Parathyroid adenoma (tissue), 2 donors: ENCODE measurements around the gene ELMOD3.

ENCODE experiments used
- H2AFZ ChIP-seq: fragments of 300-600 bp; sonication (generic); one replicate; pipeline ENCODE4 v1.7.0; 2017; ENCODE audit warnings: antibody characterized with exemption, mild to moderate bottlenecking
- H3K27ac ChIP-seq: fragments of 300-600 bp; sonication (generic); one replicate; pipeline ENCODE4 v1.7.0; 2017
- H3K27me3 ChIP-seq: fragments of 300-600 bp; sonication (generic); one replicate; pipeline ENCODE4 v1.7.0; 2017; ENCODE audit warnings: low read length; ENCODE audit not compliant: control insufficient read depth, insufficient read depth
- H3K36me3 ChIP-seq: fragments of 300-600 bp; sonication (generic); one replicate; pipeline ENCODE4 v1.7.0; 2017; ENCODE audit warnings: low read length; ENCODE audit not compliant: control insufficient read depth, insufficient read depth
- H3K4me1 ChIP-seq: fragments of 300-600 bp; sonication (generic); one replicate; pipeline ENCODE4 v1.7.0; 2017; ENCODE audit warnings: control low read depth
- H3K4me2 ChIP-seq: fragments of 300-600 bp; sonication (generic); one replicate; pipeline ENCODE4 v1.7.0; 2017; ENCODE audit warnings: low read length
- H3K4me3 ChIP-seq: fragments of 300-600 bp; sonication (generic); one replicate; pipeline ENCODE4 v1.7.0; 2017; ENCODE audit warnings: low read depth, low read length
- H3K79me2 ChIP-seq: fragments of 300-600 bp; sonication (generic); one replicate; pipeline ENCODE4 v1.7.0; 2017; ENCODE audit warnings: control low read depth
- H3K9ac ChIP-seq: fragments of 300-600 bp; sonication (generic); one replicate; pipeline ENCODE4 v1.7.0; 2017; ENCODE audit warnings: mild to moderate bottlenecking
- H3K9me3 ChIP-seq: fragments of 300-600 bp; sonication (generic); one replicate; pipeline ENCODE4 v1.7.0; 2017; ENCODE audit warnings: low read length; ENCODE audit not compliant: control insufficient read depth
- TF ChIP-seq, protein P1 (sequence below): fragments of 300-600 bp; sonication (generic); IDR thresholded peaks from one replicate; pipeline ENCODE4 v1.7.0; 2017; ENCODE audit warnings: antibody characterized with exemption, mild to moderate bottlenecking
- donor health status: primary hyperparathyroidism.

ELMOD3 gene

GRCh38 chr2:85383850-85384249, 29.3 kb downstream of the ELMOD3 start:
- no peaks in the 10 kb centered on the region for H3K79me2 ChIP-seq
- H3K4me2 ChIP-seq, result no peak overlapping the region
- no peak overlapping the region for H2AFZ ChIP-seq
- no peaks in the 10 kb centered on the region for H3K9me3 ChIP-seq
- H3K27ac ChIP-seq, result peak overlapping the region; percentile 26
- TF ChIP-seq, protein P1, sequence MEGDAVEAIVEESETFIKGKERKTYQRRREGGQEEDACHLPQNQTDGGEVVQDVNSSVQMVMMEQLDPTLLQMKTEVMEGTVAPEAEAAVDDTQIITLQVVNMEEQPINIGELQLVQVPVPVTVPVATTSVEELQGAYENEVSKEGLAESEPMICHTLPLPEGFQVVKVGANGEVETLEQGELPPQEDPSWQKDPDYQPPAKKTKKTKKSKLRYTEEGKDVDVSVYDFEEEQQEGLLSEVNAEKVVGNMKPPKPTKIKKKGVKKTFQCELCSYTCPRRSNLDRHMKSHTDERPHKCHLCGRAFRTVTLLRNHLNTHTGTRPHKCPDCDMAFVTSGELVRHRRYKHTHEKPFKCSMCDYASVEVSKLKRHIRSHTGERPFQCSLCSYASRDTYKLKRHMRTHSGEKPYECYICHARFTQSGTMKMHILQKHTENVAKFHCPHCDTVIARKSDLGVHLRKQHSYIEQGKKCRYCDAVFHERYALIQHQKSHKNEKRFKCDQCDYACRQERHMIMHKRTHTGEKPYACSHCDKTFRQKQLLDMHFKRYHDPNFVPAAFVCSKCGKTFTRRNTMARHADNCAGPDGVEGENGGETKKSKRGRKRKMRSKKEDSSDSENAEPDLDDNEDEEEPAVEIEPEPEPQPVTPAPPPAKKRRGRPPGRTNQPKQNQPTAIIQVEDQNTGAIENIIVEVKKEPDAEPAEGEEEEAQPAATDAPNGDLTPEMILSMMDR, result no peak
- no peaks in the 10 kb centered on the region for H3K36me3 ChIP-seq
- H3K9ac ChIP-seq, result no peak overlapping the region
- no peaks in the 10 kb centered on the region for H3K27me3 ChIP-seq
- H3K4me3 ChIP-seq, result no peak overlapping the region
- peaks cover 20% of the 10 kb centered on the region for H3K4me1 ChIP-seq

GRCh38 chr2:85385746-85386145, 31.2 kb downstream of the ELMOD3 start:
- Histone ChIP-seq H3K4me1 (peaks cover 20% of the 10 kb centered on the region), H3K4me2 (no peak overlapping the region), H2AFZ (no peak overlapping the region), H3K27me3 (no peaks in the 10 kb centered on the region), H3K9ac (no peak overlapping the region), H3K27ac (peak overlapping the region; percentile 64), H3K36me3 (no peaks in the 10 kb centered on the region), H3K79me2 (no peaks in the 10 kb centered on the region), H3K9me3 (no peaks in the 10 kb centered on the region), H3K4me3 (no peak overlapping the region)
- TF ChIP-seq, protein P1, result no peak

DNA sequence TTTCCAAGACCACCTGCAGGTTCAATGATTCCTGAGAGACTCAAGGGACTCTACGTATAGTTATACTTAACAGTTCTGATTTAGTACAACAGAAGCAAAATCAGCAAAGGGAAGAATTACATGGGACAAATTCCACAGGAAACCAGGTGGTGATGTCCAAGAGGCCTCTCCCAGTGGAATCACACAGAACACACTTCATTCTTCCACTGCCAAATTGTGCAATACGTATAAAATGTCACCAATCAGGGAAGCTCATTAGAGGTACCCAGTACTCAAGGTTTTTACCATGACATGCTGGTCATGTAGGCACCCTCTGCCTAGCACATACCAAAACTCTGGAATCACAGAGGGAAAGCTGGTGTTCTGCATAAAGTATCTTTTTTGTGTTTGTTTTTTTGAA, 33.2 kb downstream of the ELMOD3 start:
- no peak overlapping the region for H3K27ac ChIP-seq
- H3K9me3 ChIP-seq, result no peaks in the 10 kb centered on the region
- no peak overlapping the region for H2AFZ ChIP-seq
- H3K27me3 ChIP-seq, result no peaks in the 10 kb centered on the region
- H3K36me3 ChIP-seq, result no peaks in the 10 kb centered on the region
- no peak overlapping the region for H3K4me3 ChIP-seq
- H3K4me1 ChIP-seq, result peaks cover 31% of the 10 kb centered on the region
- H3K9ac ChIP-seq, result no peak overlapping the region
- TF ChIP-seq, protein P1, result no peak
- peaks cover 3% of the 10 kb centered on the region for H3K79me2 ChIP-seq
- H3K4me2 ChIP-seq, result no peak overlapping the region

DNA sequence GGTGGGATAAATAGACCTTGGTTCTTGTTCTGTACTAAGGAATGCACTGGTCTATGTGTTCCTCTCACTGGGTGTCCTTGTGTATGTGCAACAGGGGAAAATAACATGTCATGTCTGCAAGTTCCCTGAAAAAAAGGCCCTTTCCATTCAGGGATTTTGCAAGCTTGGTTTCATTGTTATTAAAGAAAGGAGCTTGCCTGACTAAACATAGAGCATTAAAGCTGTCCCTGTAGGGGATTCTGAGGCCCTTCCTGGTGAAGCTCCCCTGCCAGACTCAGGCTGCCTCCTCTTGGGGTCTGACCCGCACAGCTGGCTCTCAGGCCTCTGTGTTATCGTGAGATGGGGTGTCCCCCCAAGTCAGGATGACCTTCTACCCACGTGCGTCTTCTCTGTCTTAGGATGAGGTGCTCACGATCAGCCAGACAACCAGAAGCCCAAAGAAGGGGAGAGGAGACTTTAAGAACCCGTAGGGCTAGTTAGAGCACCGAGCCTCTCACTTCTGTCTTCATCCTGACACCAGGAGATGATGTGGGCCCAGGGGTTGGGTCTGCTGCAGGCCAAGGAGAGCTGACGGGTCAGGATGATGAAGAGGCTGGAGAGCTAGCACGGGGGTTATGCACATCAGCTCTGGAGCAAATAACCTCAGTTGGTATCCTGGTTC, 34.4 kb downstream of the ELMOD3 start:
- peaks cover 3% of the 10 kb centered on the region for H3K79me2 ChIP-seq
- H2AFZ ChIP-seq, result no peak overlapping the region
- no peaks in the 10 kb centered on the region for H3K9me3 ChIP-seq
- H3K4me3 ChIP-seq, result no peak overlapping the region
- TF ChIP-seq, protein P1, result no peak
- no peaks in the 10 kb centered on the region for H3K36me3 ChIP-seq
- peak overlapping the region; percentile 22 for H3K27ac ChIP-seq
- H3K9ac ChIP-seq, result no peak overlapping the region
- no peak overlapping the region for H3K4me2 ChIP-seq
- no peaks in the 10 kb centered on the region for H3K27me3 ChIP-seq
- H3K4me1 ChIP-seq, result peaks cover 25% of the 10 kb centered on the region
